NOMO-1 (cell line): Measurements from ENCODE around the gene CAPN13.

Source experiments
- DNase-seq, 2 experiments: peaks; one replicate each; lab custom pipeline; 2025; ENCODE audit not compliant: unreplicated experiment in 2 of 2; lab: John Stamatoyannopoulos, UW

The CAPN13 gene

GRCh38 chr2:30789670-30790210 lies 17.5 kb downstream of the CAPN13 start:
- DNase-seq, result no peak

- DNase-seq, result no peak
These were observed 20.1 kb downstream of the CAPN13 start for GRCh38 chr2:30786923-30787685.

GRCh38 chr2:30784682-30785081 lies 22.6 kb downstream of the CAPN13 start:
- DNase-seq, result no peak

GRCh38 chr2:30781961-30782533 lies 25.2 kb downstream of the CAPN13 start:
- DNase-seq, result no peak

- no peak for DNase-seq
These were observed 25.8 kb downstream of the CAPN13 start for GRCh38 chr2:30781451-30781850.

GRCh38 chr2:30780776-30781330 lies 26.4 kb downstream of the CAPN13 start:
- no peak for DNase-seq

- no peak for DNase-seq
These were observed 28.6 kb downstream of the CAPN13 start for GRCh38 chr2:30778611-30779010.

- DNase-seq, result no peak
These were observed 29.4 kb downstream of the CAPN13 start for GRCh38 chr2:30777661-30778505.

GRCh38 chr2:30776831-30777635 lies 30.2 kb downstream of the CAPN13 start:
- no peak for DNase-seq

GRCh38 chr2:30775833-30776232 lies 31.4 kb downstream of the CAPN13 start:
- no peak for DNase-seq

GRCh38 chr2:30772021-30772705 lies 35.1 kb downstream of the CAPN13 start:
- no peak for DNase-seq

GRCh38 chr2:30770816-30771576 lies 36.2 kb downstream of the CAPN13 start:
- DNase-seq, result no peak

- no peak for DNase-seq
These were observed 37.3 kb downstream of the CAPN13 start for GRCh38 chr2:30769891-30770462.

- DNase-seq, result no peak
These were observed 37.8 kb downstream of the CAPN13 start for GRCh38 chr2:30769481-30769780.

GRCh38 chr2:30768708-30769480 lies 38.4 kb downstream of the CAPN13 start:
- no peak for DNase-seq

- DNase-seq, result no peak
These were observed 39.1 kb downstream of the CAPN13 start for GRCh38 chr2:30768036-30768686.

GRCh38 chr2:30766666-30767065 lies 40.6 kb downstream of the CAPN13 start:
- DNase-seq, result no peak
